Endothelial cell of hepatic sinusoid (primary cell): ENCODE results near the gene IL22.

ENCODE experiments used
- in situ Hi-C: cut with HindIII; loops from 2 replicates; pipeline ENCODE4 v1.10.0; 2017; ENCODE audit warnings: low sequenced_read_pairs

The IL22 gene

DNA sequence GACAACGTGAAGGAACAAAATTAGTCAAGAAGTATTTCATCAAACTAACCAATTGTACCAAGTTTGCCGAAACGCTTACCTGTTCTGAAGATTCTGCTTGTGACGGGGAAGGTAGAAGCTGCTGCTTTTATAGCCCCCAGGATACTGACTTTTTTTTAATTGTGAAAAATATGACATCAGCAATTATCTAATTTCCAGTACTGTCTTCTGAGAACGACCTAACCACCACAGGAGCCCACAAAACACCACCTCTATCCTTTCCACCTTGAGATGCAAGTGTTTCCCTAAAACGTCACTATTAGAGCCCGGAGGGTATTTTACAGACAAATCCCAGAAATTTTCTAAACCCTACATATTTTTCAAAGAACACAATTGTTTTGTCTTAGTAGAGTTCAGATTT is at the start of gene IL22:
TSS of gene IL22 (minus strand) at position 101 of the 400 bp plus-strand sequence. CDS start 156 bp downstream, outside the sequence.
- in situ Hi-C loops = no loop called here

- in situ Hi-C loops = no loop called here
Observed at GRCh38 chr12:68297929-68298328, 44.5 kb upstream of the IL22 start.

DNA sequence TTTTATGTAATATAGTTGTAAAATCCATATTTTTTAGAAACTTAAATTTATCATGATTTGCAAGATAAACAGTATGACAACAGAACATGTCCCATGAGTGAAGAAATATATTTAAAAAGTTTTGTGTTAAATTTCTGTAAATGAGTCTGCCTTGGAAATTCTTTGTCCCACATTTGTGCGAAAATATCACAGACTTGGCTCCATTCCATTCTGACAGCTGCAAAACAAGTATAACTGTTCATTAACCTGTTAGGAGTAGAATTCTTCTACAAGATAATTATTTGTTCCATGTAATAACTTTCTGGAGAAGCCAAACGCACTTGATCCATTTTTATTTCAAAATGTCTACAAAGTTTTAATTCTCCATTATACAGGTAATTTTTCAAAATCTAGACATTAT is 40.8 kb upstream of the IL22 start:
- in situ Hi-C loops = loop anchor here (5.0 kb wide), 1 partner anchor 37 kb away; no protein-coding TSS in a partner anchor

DNA sequence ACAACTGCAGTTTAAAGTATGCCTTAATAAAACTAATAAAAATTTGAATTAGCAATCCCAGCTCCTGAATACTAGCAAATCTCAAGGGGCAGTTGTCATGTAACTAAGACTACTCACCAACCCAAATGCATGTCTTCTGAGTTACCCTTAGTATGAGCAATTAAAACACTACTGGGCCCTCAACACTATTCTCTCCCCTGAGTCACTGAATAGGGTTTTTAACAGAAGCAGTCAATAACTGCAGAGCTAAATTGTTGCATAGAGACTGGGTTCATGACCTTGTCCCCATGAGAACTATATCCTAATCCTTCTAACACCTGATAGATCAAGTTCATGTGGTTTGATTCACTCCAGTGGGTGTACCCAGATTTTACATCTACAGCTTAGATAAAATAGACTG is 39.9 kb upstream of the IL22 start:
- in situ Hi-C loops = loop anchor here (5.0 kb wide), 1 partner anchor 36 kb away; no protein-coding TSS in a partner anchor

DNA sequence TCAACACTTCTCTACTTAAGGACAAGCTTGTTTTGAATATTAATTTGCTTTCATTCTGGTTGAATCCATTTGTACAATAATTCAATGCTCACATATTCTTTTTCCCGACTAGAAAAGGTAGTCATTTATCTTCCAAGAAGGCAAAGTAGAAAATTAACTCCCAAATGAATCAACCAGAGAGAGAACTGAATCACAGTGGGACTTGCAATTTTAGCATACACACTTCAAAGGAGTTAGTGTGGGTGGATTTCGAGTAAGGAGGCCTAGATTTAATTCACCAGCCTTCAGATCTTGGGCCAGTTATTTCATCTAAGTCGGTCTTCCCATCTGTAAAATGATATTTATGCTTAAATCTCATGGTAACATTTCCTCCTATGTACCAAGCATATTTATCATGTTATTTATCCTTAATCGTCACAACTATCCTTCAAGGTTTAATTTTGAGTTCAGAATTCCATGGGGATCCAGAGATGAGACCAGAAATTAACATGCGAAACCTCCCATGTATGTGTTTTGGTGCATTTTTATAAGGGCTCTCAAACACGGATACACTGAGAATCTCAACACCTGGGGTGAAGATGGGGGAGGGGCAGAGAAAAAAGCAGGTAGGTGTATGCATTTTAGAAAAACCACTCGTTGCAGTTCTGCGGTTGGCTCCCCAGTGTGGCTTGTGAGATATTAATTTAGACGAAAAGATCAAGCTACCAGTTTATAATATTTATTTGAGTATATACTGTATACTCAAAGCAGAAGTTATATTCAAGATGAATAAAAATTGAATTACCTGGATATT is 38.9 kb upstream of the IL22 start:
- in situ Hi-C loops = loop anchor here (5.0 kb wide), 1 partner anchor 35 kb away; no protein-coding TSS in a partner anchor

- in situ Hi-C loops = loop anchor here (5.0 kb wide), 1 partner anchor 34 kb away; no protein-coding TSS in a partner anchor
Observed at GRCh38 chr12:68291396-68292036, 38.1 kb upstream of the IL22 start.

DNA sequence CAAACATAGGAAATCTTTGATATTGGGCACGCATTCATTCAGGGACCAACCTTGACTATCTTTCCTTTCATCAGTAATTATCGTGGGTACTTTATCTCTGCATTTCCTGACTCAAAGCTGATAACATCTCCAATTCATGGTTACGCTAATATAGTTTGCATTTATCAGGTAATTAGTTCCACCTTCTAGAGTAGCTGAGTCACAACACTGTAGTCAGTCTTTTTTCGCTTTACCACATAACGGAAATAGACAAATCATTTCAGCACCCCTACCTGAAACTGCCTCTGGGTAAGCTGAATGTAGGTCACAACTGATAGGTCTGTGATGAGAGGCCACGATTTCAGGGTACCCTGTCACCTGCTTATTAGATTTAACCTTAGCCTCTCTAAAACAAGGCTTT is 36.7 kb upstream of the IL22 start:
- in situ Hi-C loops = loop anchor here (5.0 kb wide), 1 partner anchor 33 kb away; no protein-coding TSS in a partner anchor

DNA sequence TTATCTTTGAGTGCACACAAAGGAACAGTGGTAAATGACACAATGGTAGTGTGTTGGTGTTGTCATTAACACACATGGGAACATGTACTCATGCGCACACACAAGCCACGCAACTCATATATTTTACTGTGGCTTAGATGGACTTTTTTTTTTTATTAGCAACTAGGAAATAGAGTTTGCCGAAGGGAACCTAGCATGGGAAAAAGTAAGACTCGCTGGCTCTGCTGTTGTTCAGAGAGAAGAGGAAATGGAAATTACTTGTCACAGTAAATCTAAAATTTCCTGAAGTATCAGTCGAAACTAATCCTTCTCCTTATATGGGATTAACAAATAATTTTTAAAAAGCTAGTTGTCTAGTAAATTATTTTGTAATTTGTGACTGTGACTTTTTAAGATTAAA is 33.7 kb upstream of the IL22 start:
- in situ Hi-C loops = no loop called here

DNA sequence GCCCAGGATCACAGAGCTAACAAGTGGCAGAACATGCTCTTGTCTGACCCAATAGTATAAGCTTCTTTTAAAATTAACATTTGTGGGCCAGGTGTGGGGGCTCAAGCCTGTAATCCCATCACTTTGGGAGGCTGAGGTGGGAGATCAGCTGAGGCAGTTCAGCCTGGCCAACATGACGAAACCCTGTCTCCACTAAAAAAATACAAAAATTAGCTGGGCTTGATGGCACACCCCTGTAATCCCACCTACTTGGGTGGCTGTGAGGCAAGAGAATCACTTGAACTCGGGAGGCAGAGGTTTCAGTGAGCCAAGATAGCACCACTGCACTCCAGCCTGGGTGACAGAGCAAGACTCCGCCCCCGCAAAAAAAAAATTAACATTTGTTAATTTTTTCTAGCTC is 33.0 kb upstream of the IL22 start:
- in situ Hi-C loops = no loop called here

GRCh38 chr12:68285541-68285940 is 32.1 kb upstream of the IL22 start:
- in situ Hi-C loops = no loop called here

DNA sequence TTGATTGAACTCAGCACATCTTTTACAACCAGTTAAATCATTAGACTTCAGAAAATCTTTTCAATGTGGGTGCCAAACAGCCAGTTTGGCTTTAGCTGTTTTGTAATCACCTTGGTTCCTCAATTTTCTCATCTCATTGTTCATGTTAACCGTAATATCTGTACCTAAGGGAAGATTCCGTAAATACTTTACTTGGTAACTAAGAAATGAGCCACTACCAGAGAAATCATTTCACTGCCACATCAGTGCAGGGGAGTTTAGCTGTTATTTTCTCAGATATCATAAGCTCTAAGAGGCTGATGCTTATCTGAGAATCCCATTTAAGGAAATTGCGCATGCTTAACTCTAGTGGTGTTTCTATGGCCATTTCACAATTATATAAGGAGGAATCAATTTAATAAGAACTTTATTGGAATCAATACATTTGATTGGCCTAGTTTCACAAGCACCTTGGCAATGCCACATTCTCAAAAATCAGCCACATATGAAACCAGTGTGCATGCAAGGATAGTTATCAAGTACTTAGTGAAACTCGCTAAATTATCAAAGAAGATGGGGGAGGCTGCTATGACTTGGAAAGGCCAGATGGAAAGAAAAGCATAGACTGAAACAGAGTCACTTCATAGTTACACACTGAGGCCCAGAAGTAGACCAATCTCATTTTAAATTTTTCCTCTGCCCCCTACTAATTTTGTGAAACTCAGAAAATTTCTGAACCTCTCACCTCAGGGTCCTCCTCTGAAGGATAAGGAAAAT is 28.1 kb upstream of the IL22 start:
- in situ Hi-C loops = no loop called here

- in situ Hi-C loops = no loop called here
Observed at GRCh38 chr12:68280240-68280639, 26.8 kb upstream of the IL22 start.

DNA sequence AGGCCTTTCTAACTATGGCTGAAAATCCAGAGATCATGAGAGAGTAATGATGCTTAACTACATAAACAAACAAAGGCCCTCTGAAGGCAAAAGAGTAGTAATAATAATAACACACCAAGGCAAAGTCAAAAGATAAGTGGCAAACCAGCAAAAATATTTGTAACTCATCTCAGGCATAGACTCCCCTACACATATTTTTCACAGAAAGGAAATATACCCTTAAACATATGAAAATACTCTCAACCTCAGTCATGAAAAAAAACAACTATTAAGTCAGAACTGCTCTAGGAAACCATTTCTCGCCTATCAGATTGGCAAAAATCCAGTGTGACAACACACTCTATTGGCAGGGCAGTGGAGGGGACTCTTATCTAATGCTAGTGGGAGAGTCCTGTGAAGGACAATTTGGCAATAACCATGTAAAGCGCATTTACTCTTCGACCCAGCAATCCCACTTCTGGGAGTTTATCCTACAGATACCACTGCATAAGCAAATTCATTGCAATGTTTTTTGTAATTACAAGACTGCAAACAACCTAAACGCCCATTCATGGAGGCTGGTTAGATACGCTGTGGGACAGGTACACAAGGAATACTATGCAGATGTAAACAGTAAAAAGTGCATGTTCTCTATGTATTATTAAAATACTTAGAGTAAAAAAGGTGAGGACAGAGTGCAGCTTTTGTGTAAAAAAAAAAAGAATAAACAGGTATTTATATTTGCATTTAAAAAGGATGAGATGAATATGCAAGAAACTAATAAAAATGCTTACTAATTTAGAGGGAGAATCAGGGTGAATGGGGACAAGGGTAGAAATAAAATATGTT is 26.0 kb upstream of the IL22 start:
- in situ Hi-C loops = no loop called here

DNA sequence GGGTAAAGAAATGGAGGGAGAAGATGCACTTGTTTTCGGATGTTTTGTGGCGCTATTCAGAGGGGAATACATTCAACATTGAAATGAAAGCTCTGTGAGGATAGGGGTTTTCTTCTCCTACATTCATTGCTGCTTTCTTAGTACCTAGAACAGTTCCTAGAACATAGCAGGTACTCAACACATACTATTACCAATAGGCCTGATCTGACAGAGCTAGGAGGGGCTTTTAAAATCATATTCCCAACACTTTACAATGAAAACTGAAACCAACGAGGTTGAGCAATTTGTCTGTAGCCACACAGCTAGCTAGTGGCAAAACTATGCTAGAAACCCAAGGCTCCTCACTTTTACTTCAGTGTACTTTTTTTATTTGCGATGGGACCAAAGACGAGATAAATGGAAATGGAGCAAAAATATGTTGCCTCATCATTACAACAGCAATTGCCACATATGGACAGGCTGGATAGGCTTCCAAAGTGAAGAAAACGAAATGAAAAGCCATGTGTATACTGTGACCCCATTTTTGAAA is 23.1 kb upstream of the IL22 start:
- in situ Hi-C loops = no loop called here

DNA sequence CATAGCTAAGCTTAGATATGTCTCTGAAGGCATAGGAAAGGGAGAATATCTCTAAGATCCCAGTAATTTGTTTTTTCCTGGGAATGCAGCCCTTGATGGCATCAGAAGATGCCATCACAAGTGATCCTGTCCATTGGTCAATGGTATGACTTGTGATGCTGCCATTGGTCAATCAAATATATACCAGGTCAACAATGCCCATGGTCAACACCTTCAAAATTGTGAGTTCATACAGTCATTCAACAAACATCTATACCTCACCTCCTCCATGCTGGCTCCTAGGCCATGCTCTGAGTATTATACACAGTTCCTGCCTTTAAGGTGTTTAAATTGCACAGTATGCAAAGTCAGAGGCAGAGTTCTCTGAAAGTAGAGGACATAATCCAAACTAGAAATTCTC is 19.3 kb upstream of the IL22 start:
- in situ Hi-C loops = no loop called here

GRCh38 chr12:68271346-68271745 is 17.9 kb upstream of the IL22 start:
- in situ Hi-C loops = no loop called here

DNA sequence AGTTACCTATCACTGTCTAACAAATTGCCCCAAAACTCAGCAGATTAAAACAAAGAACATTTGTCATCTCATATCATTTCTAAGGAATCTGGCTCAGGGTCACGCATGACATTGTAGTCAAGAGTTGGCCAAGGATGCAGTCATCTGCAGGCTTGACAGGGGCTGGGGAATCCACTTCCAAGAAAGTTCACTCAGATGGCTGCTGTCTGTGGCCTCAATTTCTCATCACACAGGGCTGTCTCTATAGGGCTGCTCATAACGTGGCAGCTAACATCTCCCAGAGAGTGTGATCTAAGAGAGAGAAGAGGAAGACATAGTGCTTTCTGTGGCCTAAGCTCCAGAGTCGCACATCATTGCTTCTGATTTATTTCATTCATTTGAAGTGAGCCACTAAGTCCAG is 17.0 kb upstream of the IL22 start:
- in situ Hi-C loops = no loop called here

- in situ Hi-C loops = no loop called here
Observed at GRCh38 chr12:68269779-68270178, 16.4 kb upstream of the IL22 start.

DNA sequence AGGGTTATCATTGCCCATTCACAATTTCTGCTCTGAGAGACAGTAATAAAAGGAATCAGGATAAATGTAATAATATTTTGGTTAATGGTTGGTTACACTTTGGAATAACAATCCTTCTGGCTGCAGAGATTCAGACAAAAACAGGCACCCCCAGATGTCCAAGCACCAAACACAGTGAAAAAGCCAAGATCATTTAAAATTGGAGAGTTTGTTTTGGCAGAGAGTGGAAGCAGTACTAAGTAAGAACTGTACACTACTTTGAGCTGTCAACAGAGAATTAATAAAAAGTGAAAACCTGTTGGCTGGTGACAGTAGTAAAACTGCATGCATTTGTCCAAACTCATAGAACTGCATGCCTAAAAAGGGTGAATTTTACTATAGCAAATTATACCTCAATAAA is 15.6 kb upstream of the IL22 start:
- in situ Hi-C loops = no loop called here

DNA sequence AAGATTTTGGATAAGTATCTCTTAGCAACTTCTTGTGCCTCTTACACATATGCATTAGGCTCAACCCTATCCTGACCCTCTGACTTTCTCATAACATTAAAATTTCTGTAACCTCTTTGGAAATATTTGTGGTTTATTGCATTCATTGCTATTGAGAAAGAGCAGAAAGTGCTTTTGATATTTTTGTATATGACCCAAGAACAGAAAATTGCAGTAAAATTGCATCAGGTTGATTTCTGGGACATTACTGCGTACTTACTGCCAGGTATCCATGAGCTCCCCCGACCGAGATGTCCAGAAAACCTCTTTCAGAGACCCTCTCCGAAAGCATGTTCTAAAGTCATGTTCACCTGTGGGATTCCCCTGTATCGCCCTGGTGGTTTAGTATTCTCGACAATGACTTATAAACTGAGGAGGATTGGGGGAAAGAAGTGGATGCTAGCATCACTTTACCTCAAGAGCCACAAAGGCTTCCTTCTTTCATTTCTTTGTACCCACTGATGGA is 14.5 kb upstream of the IL22 start:
- in situ Hi-C loops = no loop called here
